T-helper 17 cell (primary cell): ENCODE measurements around the gene RBM26. TPM values are rescaled to one million over a fixed set of nuclear protein-coding genes. Genes with fewer than 3 reads are reported as not detected.
"Not testable (repeated sequence)": the region's sequence is repeated elsewhere in the genome, so short reads cannot be mapped to it uniquely, and the experiment has no call there.

Experiments used
- ATAC-seq: fragments of 150-1000 bp; cut with Tn5 transposase; 2 replicates; pipeline ENCODE4 v1.10.0; 2021; ENCODE audit warnings: mild to moderate bottlenecking, moderate library complexity
- DNase-seq, 3 donors: peaks; one replicate each; pipeline versions ENCODE4 v3.0.0 to v3.0.0-alpha.2; 2020 to 2021
- H3K9me3 ChIP-seq: one replicate; pipeline ENCODE4 v1.7.0; 2013; ENCODE audit warnings: low read length, mild to moderate bottlenecking; ENCODE audit not compliant: control insufficient read depth, poor library complexity, severe bottlenecking
- H3K27ac Mint-ChIP-seq: one replicate; pipeline ENCODE4 v1.8.0; 2022; ENCODE audit warnings: mild to moderate bottlenecking, moderate library complexity, mixed read lengths
- H3K27me3 Mint-ChIP-seq: one replicate; pipeline ENCODE4 v1.8.0; 2022; ENCODE audit warnings: mixed read lengths
- H3K36me3 Mint-ChIP-seq: one replicate; pipeline ENCODE4 v1.8.0; 2022; ENCODE audit warnings: low read depth, mixed read lengths
- H3K4me1 Mint-ChIP-seq: one replicate; pipeline ENCODE4 v1.8.0; 2022; ENCODE audit warnings: mild to moderate bottlenecking, mixed read lengths
- H3K4me3 Mint-ChIP-seq: one replicate; pipeline ENCODE4 v1.8.0; 2022; ENCODE audit warnings: mild to moderate bottlenecking, moderate library complexity, mixed read lengths
- total RNA-seq, 4 donors: library from RNA in 2 of 4; stranded (reverse) in 2 of 4; gene quantifications; one replicate each; pipeline ENCODE4 v1.2.3 and lab custom pipeline; 2022 to 2026

The RBM26 gene
- total RNA-seq, 2 donors from 2014 or later = 61.8 to 64.6 TPM

DNA sequence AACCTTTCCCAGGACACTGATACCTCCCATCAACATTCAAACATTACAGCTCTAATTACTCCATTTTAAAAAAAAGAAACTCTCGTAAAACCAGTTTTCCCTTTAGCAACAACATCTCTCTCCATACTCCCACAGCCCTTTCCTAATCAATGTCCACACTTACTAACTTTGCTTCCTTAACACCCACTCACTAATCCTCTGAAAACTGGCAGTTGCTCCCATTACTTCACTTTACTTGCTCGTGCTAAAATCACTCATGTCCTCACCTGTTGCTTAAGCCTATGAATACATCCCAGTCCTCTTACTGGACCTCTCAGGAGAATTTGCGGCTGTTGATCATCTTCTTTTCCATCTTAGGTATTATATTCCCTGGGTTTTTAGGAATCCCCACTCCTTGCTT, 44.8 kb downstream of the RBM26 start:
- H3K9me3 ChIP-seq = no peaks in the 10 kb centered on the region
- Mint-ChIP-seq H3K4me1 (peaks cover 21% of the 10 kb centered on the region), H3K36me3 (peaks cover 14% of the 10 kb centered on the region), H3K27me3 (no peaks in the 10 kb centered on the region), H3K27ac (peak overlapping the region; percentile 56), H3K4me3 (no peak overlapping the region)
- ATAC-seq (no peak), DNase-seq (no peak)

- Mint-ChIP-seq H3K4me1 (peaks cover 21% of the 10 kb centered on the region), H3K27ac (peak overlapping the region; percentile 65), H3K4me3 (no peak overlapping the region), H3K27me3 (no peaks in the 10 kb centered on the region), H3K36me3 (peaks cover 14% of the 10 kb centered on the region)
- no peaks in the 10 kb centered on the region for H3K9me3 ChIP-seq
- ATAC-seq (no peak), DNase-seq (no peak)
Observed at GRCh38 chr13:79360095-79360494, 46.0 kb downstream of the RBM26 start.

DNA sequence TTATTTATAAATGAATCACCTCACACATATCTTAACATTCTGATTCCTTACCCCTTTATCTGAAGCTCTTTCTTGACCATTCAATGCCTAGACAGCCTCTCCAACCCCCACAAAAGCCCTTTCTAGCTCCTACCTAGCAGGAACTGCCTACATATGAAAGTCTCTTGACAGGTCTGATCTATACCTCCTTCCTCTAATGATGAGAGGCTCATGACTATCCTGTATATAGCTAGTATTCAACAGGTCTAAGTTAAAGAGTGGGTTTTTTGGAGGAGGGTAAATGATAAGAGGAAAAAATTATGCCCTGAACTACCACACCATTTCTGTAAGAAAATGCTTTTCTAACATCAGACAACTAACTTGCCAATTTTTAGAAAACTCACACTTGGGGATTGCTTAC, 47.0 kb downstream of the RBM26 start:
- Mint-ChIP-seq H3K4me3 (no peak overlapping the region), H3K36me3 (peaks cover 14% of the 10 kb centered on the region), H3K27ac (peak overlapping the region; percentile 65), H3K27me3 (no peaks in the 10 kb centered on the region), H3K4me1 (peaks cover 21% of the 10 kb centered on the region)
- ATAC-seq = no peak
- no peak for DNase-seq
- no peaks in the 10 kb centered on the region for H3K9me3 ChIP-seq

GRCh38 chr13:79354285-79354684, 51.8 kb downstream of the RBM26 start:
- no peak for DNase-seq
- no peaks in the 10 kb centered on the region for H3K27me3 Mint-ChIP-seq
- no peaks in the 10 kb centered on the region for H3K9me3 ChIP-seq
- peaks cover 7% of the 10 kb centered on the region for H3K36me3 Mint-ChIP-seq
- no peak overlapping the region for H3K4me3 Mint-ChIP-seq
- peaks cover 6% of the 10 kb centered on the region for H3K4me1 Mint-ChIP-seq
- no peak overlapping the region for H3K27ac Mint-ChIP-seq
- no peak for ATAC-seq

DNA sequence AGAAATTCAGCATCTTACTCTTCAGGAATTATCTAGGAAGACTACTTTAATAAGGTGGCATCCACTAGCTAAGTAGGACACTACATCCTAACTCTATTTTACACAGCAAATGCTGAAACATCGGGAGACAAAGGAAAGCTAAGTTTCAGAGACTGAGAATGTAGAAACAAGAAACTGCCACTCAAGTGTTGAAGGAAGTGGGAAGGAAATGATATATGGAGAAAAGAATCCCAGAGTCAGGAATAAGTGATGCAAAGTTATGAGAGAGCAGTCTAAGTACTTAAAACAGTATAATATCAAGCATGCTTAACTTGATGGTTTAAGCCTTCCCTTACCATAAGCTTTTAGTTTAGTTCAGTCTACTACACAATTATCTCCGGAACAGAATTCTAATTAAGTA, 52.4 kb downstream of the RBM26 start:
- no peaks in the 10 kb centered on the region for H3K27me3 Mint-ChIP-seq
- H3K9me3 ChIP-seq = no peaks in the 10 kb centered on the region
- ATAC-seq (no peak), DNase-seq (no peak)
- H3K4me1 Mint-ChIP-seq = peaks cover 3% of the 10 kb centered on the region
- peak overlapping the region; percentile 60 for H3K27ac Mint-ChIP-seq
- H3K36me3 Mint-ChIP-seq = peaks cover 3% of the 10 kb centered on the region
- H3K4me3 Mint-ChIP-seq = no peak overlapping the region

- H3K9me3 ChIP-seq = no peaks in the 10 kb centered on the region
- DNase-seq (no peak), ATAC-seq (no peak)
- Mint-ChIP-seq H3K27ac (peak overlapping the region; percentile 80), H3K36me3 (peaks cover 3% of the 10 kb centered on the region), H3K27me3 (no peaks in the 10 kb centered on the region), H3K4me1 (peaks cover 3% of the 10 kb centered on the region), H3K4me3 (no peak overlapping the region)
Observed at GRCh38 chr13:79352107-79352506, 53.9 kb downstream of the RBM26 start.

GRCh38 chr13:79349608-79350007, 56.4 kb downstream of the RBM26 start:
- H3K9me3 ChIP-seq, H3K4me1 Mint-ChIP-seq, ATAC-seq, DNase-seq, H3K27me3 Mint-ChIP-seq, H3K4me3 Mint-ChIP-seq, H3K27ac Mint-ChIP-seq, H3K36me3 Mint-ChIP-seq: not testable (repeated sequence)

DNA sequence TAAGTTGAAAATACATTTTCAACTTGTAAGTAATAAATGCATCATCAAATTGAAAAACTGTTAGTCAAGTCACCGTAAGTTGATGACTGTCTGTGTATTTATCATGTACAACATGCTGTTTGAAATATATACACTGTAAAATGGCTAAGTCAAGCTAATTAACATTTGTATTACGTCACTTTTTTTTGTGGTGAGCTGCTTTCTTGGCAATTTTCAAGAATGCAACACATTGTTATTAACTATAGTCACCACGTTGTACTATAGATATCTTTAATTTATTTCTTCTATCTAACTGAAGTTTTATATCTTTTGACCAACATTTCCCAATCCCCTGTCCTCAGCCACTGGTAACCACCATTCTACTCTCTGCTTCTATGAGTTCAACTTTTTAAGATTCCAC, 57.0 kb downstream of the RBM26 start:
- Mint-ChIP-seq H3K4me3 (no peak overlapping the region), H3K27ac (no peak overlapping the region), H3K27me3 (no peaks in the 10 kb centered on the region), H3K36me3 (peaks cover 3% of the 10 kb centered on the region), H3K4me1 (peaks cover 3% of the 10 kb centered on the region)
- ATAC-seq (no peak), DNase-seq (no peak)
- H3K9me3 ChIP-seq = no peaks in the 10 kb centered on the region

GRCh38 chr13:79346300-79346914, 59.6 kb downstream of the RBM26 start:
- H3K4me3 Mint-ChIP-seq = no peak overlapping the region
- no peaks in the 10 kb centered on the region for H3K9me3 ChIP-seq
- H3K36me3 Mint-ChIP-seq = peaks cover 3% of the 10 kb centered on the region
- H3K27me3 Mint-ChIP-seq = no peaks in the 10 kb centered on the region
- no peaks in the 10 kb centered on the region for H3K4me1 Mint-ChIP-seq
- H3K27ac Mint-ChIP-seq = peak overlapping the region; percentile 45
- no peak for DNase-seq
- ATAC-seq = no peak

GRCh38 chr13:79341202-79341601, 64.9 kb downstream of the RBM26 start:
- Mint-ChIP-seq H3K27ac (peak overlapping the region; percentile 88), H3K4me3 (no peak overlapping the region), H3K27me3 (no peaks in the 10 kb centered on the region), H3K4me1 (peaks cover 10% of the 10 kb centered on the region), H3K36me3 (peaks cover 17% of the 10 kb centered on the region)
- no peaks in the 10 kb centered on the region for H3K9me3 ChIP-seq
- ATAC-seq (no peak), DNase-seq (no peak)

- ATAC-seq (no peak), DNase-seq (no peak)
- Mint-ChIP-seq H3K4me3 (no peak overlapping the region), H3K27ac (no peak overlapping the region), H3K4me1 (peaks cover 10% of the 10 kb centered on the region), H3K27me3 (no peaks in the 10 kb centered on the region), H3K36me3 (peaks cover 17% of the 10 kb centered on the region)
- H3K9me3 ChIP-seq = no peaks in the 10 kb centered on the region
Observed at GRCh38 chr13:79340490-79340889, 65.6 kb downstream of the RBM26 start.

DNA sequence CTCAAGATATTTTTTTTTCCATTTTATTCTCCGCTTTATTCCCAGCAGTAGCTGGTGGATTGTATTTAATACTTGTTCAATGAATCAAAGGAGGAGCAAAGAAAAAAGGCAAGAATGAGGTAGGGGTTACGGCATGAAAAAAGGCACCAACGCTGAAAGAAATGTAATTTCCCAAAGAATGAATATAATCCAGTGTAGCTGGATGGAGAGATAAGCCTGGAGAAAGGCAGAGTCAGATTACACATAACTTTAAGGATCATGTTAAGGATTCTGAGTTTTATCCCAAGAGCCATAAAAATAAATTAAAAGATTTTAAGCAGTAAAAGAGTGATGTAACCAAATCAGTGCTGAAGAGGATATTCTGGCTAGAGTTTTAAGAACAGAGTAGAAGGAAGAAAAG, 67.7 kb downstream of the RBM26 start:
- Mint-ChIP-seq H3K27me3 (no peaks in the 10 kb centered on the region), H3K4me3 (no peak overlapping the region), H3K4me1 (peaks cover 12% of the 10 kb centered on the region), H3K27ac (no peak overlapping the region), H3K36me3 (peaks cover 20% of the 10 kb centered on the region)
- no peak for ATAC-seq
- H3K9me3 ChIP-seq = no peaks in the 10 kb centered on the region
- no peak for DNase-seq

DNA sequence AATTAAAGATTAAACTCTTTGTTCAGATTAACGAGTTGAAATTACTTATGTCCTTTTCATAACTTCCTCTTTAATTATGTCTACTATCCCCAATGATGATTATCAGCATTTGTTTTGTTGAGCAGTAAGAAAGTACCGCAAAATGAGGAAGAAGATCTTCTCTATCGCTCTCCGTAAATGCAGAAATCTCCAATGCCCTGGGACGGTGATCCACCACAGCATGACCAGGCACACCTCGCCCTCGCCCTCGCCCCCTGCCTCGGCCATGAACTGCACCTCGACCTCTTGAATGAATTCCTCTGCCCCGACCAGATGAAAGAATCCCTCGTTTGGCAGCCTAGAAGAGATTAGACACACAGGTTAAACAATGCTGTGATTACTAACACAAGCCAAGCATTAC, 69.1 kb downstream of the RBM26 start:
- no peak overlapping the region for H3K4me3 Mint-ChIP-seq
- H3K36me3 Mint-ChIP-seq = peaks cover 17% of the 10 kb centered on the region
- no peak overlapping the region for H3K27ac Mint-ChIP-seq
- H3K4me1 Mint-ChIP-seq = peaks cover 12% of the 10 kb centered on the region
- ATAC-seq (no peak), DNase-seq (no peak)
- no peaks in the 10 kb centered on the region for H3K27me3 Mint-ChIP-seq
- H3K9me3 ChIP-seq = no peaks in the 10 kb centered on the region

GRCh38 chr13:79328510-79328909, 77.5 kb downstream of the RBM26 start:
- Mint-ChIP-seq H3K4me3 (no peak overlapping the region), H3K4me1 (peaks cover 3% of the 10 kb centered on the region), H3K27ac (no peak overlapping the region), H3K36me3 (peaks cover 2% of the 10 kb centered on the region), H3K27me3 (no peaks in the 10 kb centered on the region)
- no peaks in the 10 kb centered on the region for H3K9me3 ChIP-seq
- DNase-seq (no peak), ATAC-seq (no peak)
